ENCODE data around the gene IL2RA.
A peak's percentile ranks its signal among the peaks of the same experiment; 100 is the strongest.
"Not testable (repeated sequence)": the region's sequence is repeated elsewhere in the genome, so short reads cannot be mapped to it uniquely, and the experiment has no call there.

IL2RA gene

GRCh38 chr10:5976512-5977470 lies 85.4 kb downstream of the IL2RA start:
- peak; percentile 13 for DNase-seq

- DNase-seq = peak; percentile 65
These were observed 86.3 kb downstream of the IL2RA start for GRCh38 chr10:5975641-5976473.

DNA sequence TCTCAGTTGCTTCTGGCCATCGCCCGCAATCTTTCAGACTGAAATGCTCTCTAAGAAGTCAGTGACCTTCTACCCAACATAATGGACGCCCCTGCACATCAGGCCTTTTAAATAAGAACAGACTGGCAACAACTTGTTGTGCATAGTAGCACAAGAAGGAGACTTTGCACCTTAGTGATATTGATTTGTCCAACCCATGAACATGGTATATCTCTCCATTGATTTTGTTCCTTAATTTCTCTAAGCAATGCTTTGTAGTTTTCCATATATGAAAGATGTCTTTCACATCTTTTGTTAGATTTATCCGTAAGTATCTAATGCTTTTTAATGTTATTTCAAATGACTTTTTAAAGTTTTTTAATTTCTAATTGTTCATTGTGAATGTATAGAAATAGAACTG lies 89.1 kb downstream of the IL2RA start:
- DNase-seq = no peak

- DNase-seq = no peak
These were observed 90.3 kb downstream of the IL2RA start for GRCh38 chr10:5971886-5972285.

DNA sequence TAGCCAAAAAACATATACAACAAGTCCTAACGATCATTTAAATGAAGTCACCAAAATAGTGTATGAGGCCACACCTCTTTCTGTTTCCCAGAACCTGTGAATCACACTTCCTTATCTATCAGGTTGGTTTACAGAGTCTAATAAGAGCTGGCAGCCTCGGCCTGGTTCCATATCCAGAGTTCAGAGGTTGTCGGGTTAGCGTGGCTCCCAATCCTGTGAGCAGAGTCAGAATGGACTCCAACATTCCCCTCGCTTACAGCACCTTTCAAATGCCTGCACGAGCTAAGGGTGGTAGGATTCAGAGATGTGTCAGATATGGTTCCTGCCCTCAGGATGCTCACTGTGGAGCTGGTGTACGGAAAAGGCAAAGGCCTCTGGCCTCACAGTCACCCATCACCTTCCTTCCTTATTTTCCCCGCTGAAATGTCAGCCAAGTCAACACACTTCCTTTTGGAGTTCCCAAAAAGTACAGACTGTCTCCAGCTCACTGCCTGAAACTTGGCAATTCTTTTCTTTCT lies 90.8 kb downstream of the IL2RA start:
- DNase-seq = peak; percentile 57

DNA sequence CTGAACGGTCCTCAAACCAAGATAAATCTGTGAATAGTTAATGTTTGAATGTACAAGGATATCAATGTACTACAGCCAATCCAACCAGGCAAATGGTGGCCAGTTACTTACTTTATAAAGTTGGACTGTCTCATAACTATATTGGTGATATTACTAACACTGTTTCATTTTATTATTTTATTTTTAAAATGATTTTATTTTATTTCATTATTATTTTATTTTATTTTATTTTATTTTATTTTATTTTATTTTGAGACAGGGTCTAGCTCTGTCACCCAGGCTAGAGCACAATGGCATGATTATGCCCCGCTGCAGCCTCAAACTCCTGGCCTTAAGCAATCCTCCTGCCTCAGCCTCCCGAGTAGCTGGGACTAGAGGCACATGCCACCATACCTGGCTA lies 91.6 kb downstream of the IL2RA start:
- no peak for DNase-seq

DNA sequence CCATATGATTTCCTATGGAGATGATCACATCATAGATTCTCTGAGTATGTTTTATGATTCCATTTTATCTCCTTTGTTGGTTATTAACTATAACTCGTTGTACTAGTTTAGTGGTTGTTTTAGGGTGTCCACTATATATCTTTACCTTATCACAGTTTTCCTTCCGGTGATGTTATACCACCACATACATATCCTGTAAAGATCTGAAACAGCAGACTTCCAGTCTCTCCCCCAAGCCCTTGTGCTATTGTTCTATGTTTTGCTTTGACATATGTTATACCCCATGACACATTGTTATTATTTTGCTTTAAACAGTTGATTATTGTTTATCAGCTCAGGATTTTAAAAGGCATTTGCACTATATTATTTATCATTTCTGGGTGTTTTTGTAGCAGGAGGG lies 92.1 kb downstream of the IL2RA start:
- no peak for DNase-seq

DNA sequence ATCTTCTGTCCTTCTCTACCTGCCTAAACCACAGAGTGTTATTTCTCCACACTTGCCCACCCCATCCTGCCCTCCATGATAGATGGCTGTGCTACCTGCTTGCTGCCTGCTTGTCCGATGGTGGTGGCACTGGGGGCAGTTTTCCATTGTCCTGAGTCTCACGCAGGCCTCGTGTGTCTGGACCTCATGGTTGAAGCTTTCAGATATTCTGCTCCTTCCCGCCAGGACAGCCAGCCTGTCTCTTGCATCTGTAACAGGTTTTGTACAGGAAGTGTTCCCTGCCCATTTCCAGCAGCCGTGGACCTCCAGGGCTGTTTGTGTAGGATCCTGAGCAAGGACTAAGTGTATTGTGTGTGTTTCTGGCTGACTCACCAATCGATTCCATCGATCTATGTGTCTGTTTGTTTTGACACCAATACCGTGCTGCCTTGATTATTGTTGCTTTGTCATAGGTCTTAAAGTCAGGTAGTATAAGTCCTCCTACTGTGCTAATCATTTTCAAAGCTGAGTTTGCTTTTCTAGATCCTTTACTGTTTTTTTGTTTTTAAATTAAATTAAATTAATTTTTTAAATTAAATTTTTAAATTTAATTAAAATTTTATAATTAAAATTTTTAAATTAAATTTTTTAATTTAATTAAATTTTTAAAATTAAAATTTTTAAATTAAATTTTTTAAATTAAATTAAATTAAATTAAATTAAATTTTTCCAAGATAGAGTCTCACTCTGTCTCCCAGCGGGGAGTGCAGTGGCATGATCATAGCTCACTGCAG lies 93.3 kb downstream of the IL2RA start:
- DNase-seq = no peak

DNA sequence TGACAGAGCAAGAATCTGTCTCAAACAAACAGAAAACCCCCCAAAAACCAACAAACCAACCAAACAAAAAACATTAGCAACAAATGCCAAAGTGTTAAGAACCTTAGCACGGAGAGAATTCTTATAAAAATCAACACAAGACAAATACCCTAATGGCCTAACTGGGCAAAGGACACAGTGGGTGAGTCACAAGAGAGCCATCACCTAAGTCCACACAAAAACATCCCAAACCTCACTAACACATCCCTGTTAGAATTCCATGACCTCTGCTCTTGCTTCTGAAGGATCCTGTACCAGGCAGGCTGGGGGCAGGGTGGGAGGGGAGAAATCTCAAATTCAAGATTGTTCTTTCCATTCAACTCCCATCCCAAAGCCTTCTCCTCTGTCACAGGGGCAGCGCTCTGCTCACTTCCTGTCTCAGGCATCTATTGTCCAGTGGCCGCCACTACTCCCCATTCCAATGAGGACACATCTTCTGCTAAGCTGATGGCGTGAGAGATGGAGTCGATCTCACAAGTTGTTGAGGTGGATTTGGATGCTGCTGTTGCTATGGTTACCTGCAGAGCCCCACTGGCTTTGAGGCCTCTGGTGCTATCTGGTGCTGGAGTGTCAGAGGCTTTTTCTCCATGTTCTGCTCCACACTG lies 94.0 kb downstream of the IL2RA start:
- no peak for DNase-seq

DNA sequence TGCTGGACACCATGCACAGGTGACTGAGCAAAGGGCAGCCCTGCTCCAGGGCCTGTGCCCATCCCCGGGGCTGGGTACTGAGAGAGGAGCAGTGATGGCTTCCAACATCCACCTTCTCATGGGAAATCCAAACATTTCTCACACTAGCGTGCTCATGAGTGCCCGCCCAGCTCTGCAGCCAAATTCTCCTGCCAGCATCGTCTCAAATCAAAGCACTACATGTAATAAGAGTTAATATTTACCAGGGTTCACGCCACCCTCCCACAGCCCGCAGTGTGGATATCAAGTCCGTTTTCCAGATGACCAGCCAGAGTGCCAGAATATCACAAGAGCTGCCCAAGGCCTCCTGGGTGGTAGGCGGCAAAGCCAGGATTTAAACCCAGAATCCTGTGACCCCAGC lies 96.9 kb downstream of the IL2RA start:
- no peak for DNase-seq

DNA sequence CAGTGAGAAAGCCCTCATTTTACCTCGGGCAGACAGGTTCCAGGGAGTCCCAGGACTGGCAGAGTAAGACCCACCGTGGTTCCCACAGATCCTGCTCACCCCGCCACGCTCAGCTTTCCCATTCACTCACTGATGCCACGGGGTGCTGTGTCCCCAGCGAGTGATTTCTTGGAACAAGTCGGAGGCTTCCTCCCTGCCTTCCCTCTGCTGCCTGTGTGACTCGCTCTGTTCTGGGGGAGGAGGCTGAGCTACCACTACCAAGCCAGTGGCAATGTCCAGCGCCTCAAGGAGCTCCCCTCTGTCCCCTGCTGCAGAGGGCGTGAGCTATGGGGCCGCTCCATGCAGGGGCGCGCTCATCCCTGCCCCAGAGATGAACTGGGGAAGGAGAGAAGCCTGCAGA lies 97.4 kb downstream of the IL2RA start:
- no peak for DNase-seq

GRCh38 chr10:5963591-5963990 lies 98.6 kb downstream of the IL2RA start:
- no peak for DNase-seq

- no peak for DNase-seq
These were observed 99.1 kb downstream of the IL2RA start for GRCh38 chr10:5963071-5963470.

DNA sequence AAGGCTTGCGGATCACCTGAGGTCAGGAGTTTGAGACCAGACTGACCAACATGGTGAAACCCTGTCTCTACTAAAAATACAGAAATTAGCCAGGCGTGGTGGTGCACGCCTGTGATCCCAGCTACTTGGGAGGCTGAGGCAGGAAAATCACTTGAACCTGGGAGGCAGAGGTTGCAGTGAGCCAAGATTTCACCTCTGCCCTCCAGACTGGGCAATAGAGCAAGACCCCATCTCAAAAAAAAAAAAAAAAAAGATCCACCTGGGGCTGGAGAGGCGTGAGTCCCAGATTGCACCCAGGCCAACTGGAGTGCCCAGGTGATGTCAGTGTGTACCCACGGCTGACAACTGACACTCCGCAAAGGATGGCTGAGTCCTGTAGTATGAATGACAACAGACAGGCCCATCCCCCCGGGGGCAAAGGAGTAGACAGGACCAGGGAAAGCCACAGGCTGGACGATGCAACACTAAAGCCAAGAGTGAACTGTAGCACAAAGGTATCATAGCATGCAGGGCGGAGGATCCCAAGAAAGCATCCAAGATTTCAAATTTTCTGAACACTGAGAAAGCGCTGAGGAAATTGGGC lies 99.7 kb downstream of the IL2RA start:
- DNase-seq = not testable (repeated sequence)

DNA sequence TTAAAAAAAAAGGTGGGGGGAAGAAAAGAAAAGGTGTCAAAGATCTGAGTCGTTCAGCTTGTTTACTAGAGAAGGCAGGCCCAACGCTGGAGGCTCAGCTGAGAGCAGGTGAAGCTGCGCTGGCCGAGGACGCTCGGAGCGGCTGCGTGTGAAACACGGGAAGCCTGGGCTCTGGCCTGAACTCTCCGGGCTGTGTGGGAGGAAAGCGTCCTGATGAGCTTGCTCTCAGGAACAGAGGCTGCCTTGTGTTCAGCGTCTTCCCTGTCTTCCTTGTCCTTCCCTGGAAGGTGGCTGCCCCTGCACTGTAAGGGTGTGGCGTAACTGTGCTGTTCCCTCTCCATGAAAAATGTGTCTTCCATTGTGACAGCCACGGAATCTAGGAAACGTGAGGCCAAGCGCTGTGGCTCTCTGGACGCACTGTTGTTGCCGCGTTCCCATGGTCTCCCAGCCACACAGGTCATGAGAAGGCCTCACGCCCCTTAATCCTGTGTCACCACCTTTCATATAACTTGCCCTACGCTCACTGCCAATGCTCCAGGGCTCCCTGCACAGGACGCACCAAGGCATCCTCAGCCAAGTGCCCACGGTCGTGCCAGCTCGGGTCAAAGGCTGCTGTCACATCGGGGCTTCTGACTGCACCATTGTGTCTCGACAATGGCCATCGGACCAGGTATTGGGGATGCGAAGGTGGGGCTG lies 100.6 kb downstream of the IL2RA start:
- no peak for DNase-seq

DNA sequence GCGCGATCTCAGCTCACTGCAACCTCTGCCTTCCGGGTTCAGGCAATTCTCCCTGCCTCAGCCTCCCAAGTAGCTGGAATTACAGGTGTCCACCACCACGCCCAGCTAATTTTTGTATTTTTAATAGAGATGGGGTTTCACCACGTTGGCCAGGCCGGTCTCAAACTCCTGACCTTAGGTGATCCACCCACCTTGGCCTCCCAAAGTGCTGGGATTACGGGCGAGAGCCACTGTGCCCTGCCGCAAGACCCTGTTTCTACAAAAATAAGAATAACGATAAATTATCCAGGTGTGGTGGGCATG lies 101.2 kb downstream of the IL2RA start:
- DNase-seq = not testable (repeated sequence)

Data from CD4-positive, alpha-beta T cell treated with Interleukin-4 for 4 hours (primary cell).